Endothelial cell of umbilical vein (primary cell): Measurements from ENCODE around the gene DOK1. TPM values are rescaled to one million over a fixed set of nuclear protein-coding genes. Genes with fewer than 3 reads are reported as not detected.

Experiments
- BruUV-seq: library from RNA; stranded (reverse); fragments of 400-500 nt; replicated peaks from 2 replicates; lab custom pipeline; 2021; lab: Mats Ljungman, UMichigan
- CTCF ChIA-PET: fragments of 300-600, 350-600 bp; sonication (Branson Sonifier 250); formaldehyde crosslinking; loops from one replicate; lab custom pipeline; 2021; ENCODE audit warnings: antibody characterized with exemption, inconsistent platforms; lab: Charles Lee
- POLR2A ChIA-PET: fragments of 300-600, 350-600 bp; sonication (Branson Sonifier 250); formaldehyde crosslinking; loops from one replicate; lab custom pipeline; 2021; ENCODE audit warnings: antibody characterized with exemption, inconsistent platforms; lab: Charles Lee
- DNase-seq: peaks from one replicate; pipeline ENCODE4 v3.0.0-alpha.2; 2011; ENCODE audit warnings: low read depth, low spot score
- FAIRE-seq: peaks from 2 replicates; lab custom pipeline; 2011; peaks lifted over from hg19 to GRCh38; lab: Jason Lieb, UNC
- H2AFZ ChIP-seq: 2 replicates; pipeline ENCODE4 v1.6.0; 2012; ENCODE audit warnings: low read depth, low read length, control low read depth, inconsistent platforms
- H3K27ac ChIP-seq: 2 replicates; pipeline ENCODE4 v1.5.1; 2011; ENCODE audit warnings: low read depth, mild to moderate bottlenecking, control low read depth, low read length, moderate library complexity; ENCODE audit not compliant: insufficient read depth
- H3K27me3 ChIP-seq, 2 experiments: 2 replicates each; pipeline versions ENCODE4 v1.6.0 to v1.6.1; 2011; ENCODE audit warnings: low read length in 2 of 2, mixed read lengths in 1 of 2; ENCODE audit not compliant: control insufficient read depth in 2 of 2, insufficient read depth in 2 of 2
- H3K36me3 ChIP-seq, 2 experiments: 2 replicates in 1 of 2; 3 replicates in 1 of 2; pipeline ENCODE4 v1.5.1; 2011; ENCODE audit warnings: low read length in 2 of 2, mild to moderate bottlenecking in 1 of 2, moderate library complexity in 1 of 2; ENCODE audit not compliant: control insufficient read depth in 2 of 2, insufficient read depth in 2 of 2; ENCODE audit errors: extremely low read depth in 1 of 2
- H3K4me1 ChIP-seq: 3 replicates; pipeline ENCODE4 v1.5.1; 2011; ENCODE audit warnings: mild to moderate bottlenecking, low read length; ENCODE audit not compliant: control insufficient read depth, insufficient read depth; ENCODE audit errors: extremely low read depth
- H3K4me2 ChIP-seq: 2 replicates; pipeline ENCODE4 v1.6.1; 2011; ENCODE audit warnings: low read length, control low read depth, mixed read lengths; ENCODE audit not compliant: insufficient read depth
- H3K4me3 ChIP-seq, 3 experiments: fragments of 200-600 bp in 1 of 3; sonication (generic), shearing (Covaris generic) in 1 of 3; replicated peaks in 1 of 3; 2 replicates each; pipeline ENCODE4 v1.5.1; 2011 to 2016; ENCODE audit warnings: control low read depth in 3 of 3, low read length in 3 of 3, mild to moderate bottlenecking in 2 of 3, inconsistent platforms in 1 of 3, low read depth in 1 of 3, moderate library complexity in 1 of 3; ENCODE audit not compliant: insufficient read depth in 1 of 3
- H3K79me2 ChIP-seq: 2 replicates; pipeline ENCODE4 v1.6.0; 2012; ENCODE audit warnings: low read length, inconsistent platforms; ENCODE audit not compliant: control insufficient read depth, insufficient read depth
- H3K9ac ChIP-seq: replicated peaks from 2 replicates; pipeline ENCODE3; 2011; ENCODE audit warnings: low read length, control low read depth; ENCODE audit not compliant: insufficient read depth; ENCODE audit errors: extremely low read depth
- H3K9me1 ChIP-seq: replicated peaks from 3 replicates; pipeline ENCODE4 v1.6.0; 2011; ENCODE audit warnings: mild to moderate bottlenecking, low read length; ENCODE audit not compliant: control insufficient read depth, insufficient read depth; ENCODE audit errors: extremely low read depth
- H3K9me3 ChIP-seq: replicated peaks from 2 replicates; pipeline ENCODE4 v1.5.1; 2012; ENCODE audit warnings: low read length, inconsistent platforms; ENCODE audit not compliant: control insufficient read depth, insufficient read depth
- H4K20me1 ChIP-seq: replicated peaks from 2 replicates; pipeline ENCODE3; 2011; ENCODE audit warnings: mild to moderate bottlenecking, low read length; ENCODE audit not compliant: control insufficient read depth, insufficient read depth; ENCODE audit errors: extremely low read depth
- CTCF ChIP-seq, 2 donors: IDR thresholded peaks; 1 replicate in 1 of 2; 2 replicates in 1 of 2; pipeline ENCODE4 v1.5.1; 2011; ENCODE audit warnings: low read length in 2 of 2, mild to moderate bottlenecking in 2 of 2, moderate library complexity in 2 of 2, control low read depth in 1 of 2, inconsistent platforms in 1 of 2, low read depth in 1 of 2; ENCODE audit not compliant: insufficient read depth in 1 of 2; ENCODE audit errors: extremely low read depth in 1 of 2
- EZH2 ChIP-seq: IDR thresholded peaks from 2 replicates; pipeline ENCODE4 v1.6.1; 2012; ENCODE audit warnings: borderline replicate concordance, low read depth, mild to moderate bottlenecking, moderate library complexity, low read length, inconsistent platforms; ENCODE audit not compliant: severe bottlenecking
- FOS ChIP-seq: IDR thresholded peaks from 2 replicates; pipeline ENCODE4 v1.6.1; 2011; ENCODE audit warnings: mild to moderate bottlenecking, low read length, moderate library complexity, borderline replicate concordance; ENCODE audit not compliant: insufficient read depth
- GATA2 ChIP-seq: IDR thresholded peaks from 2 replicates; pipeline ENCODE4 v1.7.0; 2011; ENCODE audit warnings: low read depth, mild to moderate bottlenecking, moderate library complexity, mixed read lengths, low read length; ENCODE audit not compliant: insufficient read length, insufficient read depth
- JUN ChIP-seq: IDR thresholded peaks from 2 replicates; pipeline ENCODE4 v1.6.1; 2011; ENCODE audit warnings: borderline replicate concordance, low read depth; ENCODE audit not compliant: insufficient read length, insufficient read depth
- MAX ChIP-seq: IDR thresholded peaks from 2 replicates; pipeline ENCODE4 v1.6.1; 2011; ENCODE audit not compliant: insufficient read depth, insufficient read length
- MYC ChIP-seq: IDR thresholded peaks from one replicate; pipeline ENCODE4 v1.6.1; 2011; ENCODE audit warnings: mild to moderate bottlenecking, low read depth, low read length
- POLR2A ChIP-seq: IDR thresholded peaks from 2 replicates; pipeline ENCODE4 v1.6.1; 2012; ENCODE audit warnings: low read depth, mild to moderate bottlenecking, control low read depth, low read length
- POLR2AphosphoS5 ChIP-seq: IDR thresholded peaks from 2 replicates; pipeline ENCODE4 v1.6.1; 2012; ENCODE audit warnings: low read depth, mild to moderate bottlenecking, control low read depth, low read length, moderate library complexity; ENCODE audit not compliant: insufficient read depth
- dilution Hi-C: fragments of 300-500 bp; cut with MboI; formaldehyde crosslinking; loops from one replicate; pipeline ENCODE4 v1.15.0; 2019; ENCODE audit warnings: low sequenced_read_pairs; ENCODE audit not compliant: extremely low pct_ligation_motif_present
- intact Hi-C: fragments of 100-400 bp; cut with micrococcal nuclease; formaldehyde crosslinking; loops from one replicate; pipeline ENCODE4 v1.10.0; 2022
- polyA plus RNA-seq, 4 experiments: library from polyadenylated mRNA; depleted of rRNA in 3 of 4; stranded (reverse) in 3 of 4; unstranded in 1 of 4; fragments of >200 nt; gene quantifications; 2 replicates each; pipeline versions ENCODE4 v1.2.1 to v1.2.3, GENCODE V29; 2011 to 2012; ENCODE audit warnings: missing spikeins in 1 of 4
- total RNA-seq: library from RNA; stranded (reverse); gene quantifications from 2 replicates; pipeline ENCODE4 v1.2.3, GENCODE V29; 2021

DOK1 gene
- total and polyA plus RNA-seq, 2 donors (not counting 3 experiments of a cell fraction or from before 2014, with no cell fraction given) = 10.4 to 12.7 TPM

GRCh38 chr2:74505448-74506246, 48.9 kb upstream of the DOK1 start:
- no peak overlapping the region for H3K4me2 ChIP-seq
- no peak overlapping the region for H3K4me3 ChIP-seq
- dilution Hi-C loops = no loop called here
- H3K27me3 ChIP-seq = peaks cover 15 to 26% of the 10 kb centered on the region in 2 experiments
- H3K9me1 ChIP-seq = no peaks in the 10 kb centered on the region
- no peaks in the 10 kb centered on the region for H3K9me3 ChIP-seq
- no TSS peak for BruUV-seq
- intact Hi-C loops = loop anchor here (2.0 kb wide), 1 partner anchor 49 kb away; the partner anchor contains the start of gene DOK1
- no peak for FAIRE-seq
- H2AFZ ChIP-seq = no peak overlapping the region
- H3K27ac ChIP-seq = no peak overlapping the region
- ChIA-PET CTCF (interaction anchor here (1.9 kb wide), 1 partner anchor 26 kb away, joined by 6 read pairs; no protein-coding TSS in a partner anchor), POLR2A (interaction anchor here (0.6 kb wide), 1 partner anchor 48 kb away, joined by 4 read pairs; no protein-coding TSS in a partner anchor)
- TF ChIP-seq FOS (no peak), POLR2A (no peak), POLR2AphosphoS5 (no peak), MAX (no peak), JUN (no peak), MYC (no peak), GATA2 (no peak), CTCF (IDR thresholded peaks at IDR 0.05; ENCODE audit: extremely low read depth in 1 of 2, insufficient read depth in 1 of 2, low read depth in 1 of 2, low read length in 2 of 2) (no peak), EZH2 (no peak)
- H3K9ac ChIP-seq = no peak overlapping the region
- peaks cover 29% of the 10 kb centered on the region for H3K4me1 ChIP-seq
- peaks cover 0 to 4% of the 10 kb centered on the region in 2 experiments for H3K36me3 ChIP-seq
- H4K20me1 ChIP-seq = no peaks in the 10 kb centered on the region
- peaks cover 4% of the 10 kb centered on the region for H3K79me2 ChIP-seq
- no peak for DNase-seq
